ENCODE data around the gene ARID2. TPM values are rescaled to one million over a fixed set of nuclear protein-coding genes. Genes with fewer than 3 reads are reported as not detected.

ARID2 gene
- polyA plus RNA-seq, 1 donor from 2014 or later, result 6.2 TPM

- peaks cover 19 to 27% (median 25%) of the 10 kb centered on the region in 3 donors for H3K4me1 Mint-ChIP-seq
- peak overlapping the region; percentile 99 for H3K27ac Mint-ChIP-seq
- H3K36me3 Mint-ChIP-seq, result peaks cover 2% of the 10 kb centered on the region
- no peaks in the 10 kb centered on the region for H3K9me3 Mint-ChIP-seq
- H3K27me3 Mint-ChIP-seq, result no peaks in the 10 kb centered on the region
- H3K4me3 Mint-ChIP-seq, result peak overlapping the region; percentile 87 to 100 (median 96)
These were observed 775 bp upstream of the ARID2 start for GRCh38 chr12:45728630-45729232.

DNA sequence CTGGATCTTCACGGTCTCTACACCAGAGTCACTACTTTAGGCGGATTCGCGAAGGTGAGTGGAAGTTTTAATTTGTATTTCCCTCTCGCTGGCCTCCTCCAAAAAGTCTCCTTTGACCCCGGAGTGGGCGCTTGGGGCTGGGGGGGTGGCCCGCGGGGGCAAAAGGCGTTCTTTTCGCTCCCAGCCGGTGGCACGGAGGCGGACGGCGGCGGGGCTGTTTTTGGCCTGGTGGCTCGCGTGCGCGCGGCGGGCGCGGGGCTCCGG, 510 bp downstream of the ARID2 start:
- no peaks in the 10 kb centered on the region for H3K9me3 Mint-ChIP-seq
- peak overlapping the region; percentile 98 to 99 (median 99) for H3K27ac Mint-ChIP-seq
- peaks cover 18 to 28% (median 26%) of the 10 kb centered on the region in 3 donors for H3K4me1 Mint-ChIP-seq
- no peaks in the 10 kb centered on the region for H3K27me3 Mint-ChIP-seq
- H3K4me3 Mint-ChIP-seq, result peak overlapping the region; percentile 87 to 98 (median 96)
- peaks cover under 1% of the 10 kb centered on the region for H3K36me3 Mint-ChIP-seq

DNA sequence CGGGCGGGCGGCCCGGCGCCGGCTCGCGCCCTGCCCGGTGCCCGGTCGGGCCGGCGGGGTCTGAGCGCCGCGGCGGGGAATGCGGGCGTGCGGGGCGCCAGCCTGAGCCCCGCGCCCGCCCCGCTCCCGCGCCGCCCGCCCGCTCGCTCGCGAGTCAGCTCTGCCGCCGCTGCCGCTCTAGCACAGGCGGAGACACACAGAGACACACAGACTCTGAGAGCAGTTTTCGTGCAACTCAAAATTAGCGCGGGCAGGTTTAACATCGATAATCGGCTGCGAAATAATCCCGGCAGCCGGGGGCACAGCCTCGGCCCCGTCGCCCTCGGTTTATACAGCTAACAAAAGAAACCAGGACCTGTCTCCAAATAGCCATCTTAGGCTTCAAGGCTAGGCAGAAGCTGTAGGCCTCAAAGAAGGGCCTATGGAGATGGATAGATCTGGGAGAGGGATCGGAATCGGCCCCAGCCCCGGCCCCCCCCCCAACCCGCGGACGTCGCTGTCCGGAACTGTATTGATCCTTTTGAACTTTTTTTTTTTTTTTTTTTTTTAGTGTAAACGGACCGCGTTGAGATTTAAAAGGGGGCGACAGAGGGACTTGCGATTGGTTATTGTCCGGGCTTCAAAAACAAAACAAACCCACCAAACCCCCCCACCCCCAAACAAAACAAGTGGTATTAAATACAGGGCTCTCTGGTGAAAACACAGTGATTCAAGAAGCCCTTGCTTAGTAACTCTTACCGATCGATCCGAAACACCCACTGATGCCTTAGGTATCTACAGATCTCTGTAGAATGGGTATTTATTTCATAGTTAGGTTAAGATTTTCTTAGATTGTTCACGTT, 1.1 kb downstream of the ARID2 start:
- H3K27me3 Mint-ChIP-seq, result no peaks in the 10 kb centered on the region

DNA sequence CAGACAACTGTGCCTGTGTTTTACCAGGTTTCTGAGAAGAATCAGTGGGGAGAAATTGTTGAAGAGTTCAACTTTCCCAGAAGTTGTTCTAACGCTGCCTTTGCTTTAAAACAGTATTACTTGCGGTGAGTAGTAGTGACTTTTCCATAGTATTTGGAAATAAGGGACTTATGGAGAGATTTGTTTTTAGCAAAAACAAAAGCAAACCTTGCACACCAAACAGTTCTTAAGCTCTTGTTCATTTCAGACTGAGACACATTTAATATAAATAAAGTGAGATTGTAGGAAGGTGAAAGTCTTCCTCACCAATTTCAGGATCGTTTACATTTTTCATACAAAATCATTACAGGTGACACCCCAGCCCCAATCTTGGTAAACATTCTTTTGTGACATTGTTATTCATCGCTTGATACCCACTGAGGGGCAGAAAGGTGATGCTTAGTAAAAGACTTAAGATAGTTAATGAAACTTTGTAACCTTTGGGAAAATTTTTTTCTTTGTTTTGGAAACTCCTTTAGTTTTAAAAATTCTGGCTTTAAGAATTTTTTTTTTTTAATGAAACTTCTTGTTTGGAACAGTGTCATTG, 1.8 kb downstream of the ARID2 start:
- H3K4me1 Mint-ChIP-seq, result peaks cover 18 to 27% (median 24%) of the 10 kb centered on the region in 3 donors
- peak overlapping the region; percentile 87 to 97 (median 96) for H3K4me3 Mint-ChIP-seq
- no peaks in the 10 kb centered on the region for H3K27me3 Mint-ChIP-seq
- H3K36me3 Mint-ChIP-seq, result peaks cover 1% of the 10 kb centered on the region
- H3K9me3 Mint-ChIP-seq, result no peaks in the 10 kb centered on the region
- peak overlapping the region; percentile 97 to 99 (median 99) for H3K27ac Mint-ChIP-seq

More for the DNA sequence above, 1.1 kb downstream of the ARID2 start:
- peaks cover 19 to 30% (median 23%) of the 10 kb centered on the region in 3 donors for H3K4me1 Mint-ChIP-seq
- peak overlapping the region; percentile 87 to 98 (median 96) for H3K4me3 Mint-ChIP-seq
- peaks cover 1% of the 10 kb centered on the region for H3K36me3 Mint-ChIP-seq
- no peaks in the 10 kb centered on the region for H3K9me3 Mint-ChIP-seq
- peak overlapping the region; percentile 97 to 99 (median 99) for H3K27ac Mint-ChIP-seq

GRCh38 chr12:45732250-45732649, 2.7 kb downstream of the ARID2 start:
- Mint-ChIP-seq H3K4me3 (peak overlapping the region; percentile 69 to 93 (median 78)), H3K27ac (peak overlapping the region; percentile 88 to 99 (median 90)), H3K36me3 (peaks cover 5% of the 10 kb centered on the region), H3K4me1 (peaks cover 18 to 27% (median 26%) of the 10 kb centered on the region in 3 donors), H3K9me3 (peaks cover 0 to 3% (median 0%) of the 10 kb centered on the region in 3 donors), H3K27me3 (no peaks in the 10 kb centered on the region)

- H3K27ac Mint-ChIP-seq, result peak overlapping the region; percentile 76 to 99 (median 89)
- H3K9me3 Mint-ChIP-seq, result peaks cover 0 to 6% (median 0%) of the 10 kb centered on the region in 3 donors
- H3K36me3 Mint-ChIP-seq, result peaks cover 6% of the 10 kb centered on the region
- H3K4me3 Mint-ChIP-seq, result peak overlapping the region; percentile 20 to 93 (median 52)
- H3K4me1 Mint-ChIP-seq, result peaks cover 18 to 27% (median 27%) of the 10 kb centered on the region in 3 donors
- no peaks in the 10 kb centered on the region for H3K27me3 Mint-ChIP-seq
These were observed 3.4 kb downstream of the ARID2 start for GRCh38 chr12:45732936-45733335.

- peaks cover 8% of the 10 kb centered on the region for H3K36me3 Mint-ChIP-seq
- no peaks in the 10 kb centered on the region for H3K27me3 Mint-ChIP-seq
- peaks cover 0 to 6% (median 0%) of the 10 kb centered on the region in 3 donors for H3K9me3 Mint-ChIP-seq
- no peak overlapping the region for H3K27ac Mint-ChIP-seq
- H3K4me1 Mint-ChIP-seq, result peaks cover 15 to 26% (median 23%) of the 10 kb centered on the region in 3 donors
- no peak overlapping the region for H3K4me3 Mint-ChIP-seq
These were observed 8.1 kb downstream of the ARID2 start for GRCh38 chr12:45737638-45738037.

DNA sequence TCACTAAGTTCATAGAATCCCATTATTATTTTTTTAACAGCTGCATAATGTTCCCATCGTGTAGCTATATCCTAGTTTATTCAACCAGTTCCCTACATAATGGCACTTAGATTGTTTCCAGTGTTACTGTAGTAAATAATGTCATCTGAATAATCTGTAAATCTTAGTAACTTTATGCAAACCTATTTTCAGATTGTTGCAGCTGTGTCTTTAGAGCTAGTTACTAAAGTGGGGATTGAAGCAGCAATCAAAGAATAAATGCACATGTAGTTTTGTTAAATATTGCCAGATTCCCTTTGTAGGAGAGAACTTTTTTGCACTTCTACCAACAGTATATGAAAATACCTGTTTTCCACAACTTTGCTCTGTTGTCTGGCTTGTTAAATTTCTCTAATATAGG, 13.1 kb downstream of the ARID2 start:
- no peaks in the 10 kb centered on the region for H3K27me3 Mint-ChIP-seq
- no peak overlapping the region for H3K4me3 Mint-ChIP-seq
- H3K4me1 Mint-ChIP-seq, result peaks cover 8 to 19% (median 12%) of the 10 kb centered on the region in 3 donors
- H3K36me3 Mint-ChIP-seq, result peaks cover 6% of the 10 kb centered on the region
- H3K27ac Mint-ChIP-seq, result no peak overlapping the region
- H3K9me3 Mint-ChIP-seq, result no peaks in the 10 kb centered on the region

DNA sequence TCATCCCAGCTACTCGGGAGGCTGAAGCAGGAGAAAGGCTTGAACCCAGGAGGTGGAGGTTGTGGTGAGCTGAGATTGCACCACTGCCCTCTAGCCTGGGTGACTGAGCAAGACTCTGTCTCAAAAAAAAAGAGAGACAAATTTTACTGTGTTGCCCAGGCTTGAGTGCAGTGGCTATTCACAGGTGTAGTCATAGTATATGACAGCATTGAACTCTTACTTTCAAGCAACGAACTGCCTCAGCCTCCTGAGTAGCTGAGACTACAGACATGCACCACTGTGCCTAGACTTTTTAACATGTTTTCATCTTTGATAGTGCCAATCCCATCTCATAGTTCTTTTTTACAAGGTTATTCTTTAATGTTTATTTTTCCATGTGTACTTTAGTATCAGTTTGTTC, 13.7 kb downstream of the ARID2 start:
- Mint-ChIP-seq H3K4me3 (peak overlapping the region in 1 of 4 donors; percentile 37), H3K27ac (no peak overlapping the region), H3K36me3 (peaks cover 6% of the 10 kb centered on the region), H3K9me3 (no peaks in the 10 kb centered on the region), H3K27me3 (no peaks in the 10 kb centered on the region), H3K4me1 (peaks cover 8 to 19% (median 11%) of the 10 kb centered on the region in 3 donors)

DNA sequence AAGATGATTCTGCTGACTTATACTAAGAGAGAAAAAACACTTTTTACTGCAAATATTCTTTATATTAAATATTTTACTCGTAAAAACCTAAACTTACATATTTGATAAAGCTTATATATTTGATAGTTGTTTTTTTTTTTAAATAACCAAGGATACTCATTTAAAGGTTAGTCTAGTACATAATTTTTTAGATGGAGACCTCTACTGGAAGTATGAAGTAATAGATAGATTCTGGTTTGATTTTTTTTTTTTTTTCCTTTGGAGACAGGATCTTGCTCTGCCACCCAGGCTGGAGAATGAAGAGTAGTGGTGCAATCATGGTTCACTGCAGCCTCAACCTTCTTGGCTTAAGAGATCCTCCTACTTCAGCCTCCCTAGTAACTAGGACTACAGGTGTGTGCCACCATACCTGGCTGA, 16.4 kb downstream of the ARID2 start:
- H3K9me3 Mint-ChIP-seq, result no peaks in the 10 kb centered on the region
- peaks cover 7 to 23% (median 22%) of the 10 kb centered on the region in 3 donors for H3K4me1 Mint-ChIP-seq
- H3K27ac Mint-ChIP-seq, result no peak overlapping the region
- H3K4me3 Mint-ChIP-seq, result no peak overlapping the region
- H3K36me3 Mint-ChIP-seq, result peaks cover 4% of the 10 kb centered on the region
- no peaks in the 10 kb centered on the region for H3K27me3 Mint-ChIP-seq

DNA sequence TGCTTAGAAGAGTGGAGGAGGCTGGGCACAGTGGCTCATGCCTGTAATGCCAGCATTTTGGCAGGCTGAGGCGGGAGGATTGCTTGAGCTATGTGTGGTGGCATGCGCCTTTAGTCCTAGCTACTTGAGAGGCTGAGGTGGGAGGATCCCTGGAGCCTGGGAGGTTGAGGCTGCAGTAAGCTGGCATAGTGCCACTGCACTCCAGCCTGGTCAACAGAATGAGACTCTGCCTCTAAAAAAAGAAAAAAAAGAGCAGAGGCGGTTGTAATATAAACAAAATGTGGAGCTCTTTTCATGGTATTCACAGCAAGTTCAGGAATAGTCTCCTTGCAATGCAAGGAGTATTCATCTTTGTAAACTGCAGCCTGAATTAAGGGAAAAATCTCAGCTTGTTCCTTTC, 27.2 kb downstream of the ARID2 start:
- Mint-ChIP-seq H3K27ac (peak overlapping the region in 1 of 3 donors; percentile 73), H3K27me3 (no peaks in the 10 kb centered on the region), H3K36me3 (peaks cover 4% of the 10 kb centered on the region), H3K9me3 (no peaks in the 10 kb centered on the region), H3K4me3 (no peak overlapping the region), H3K4me1 (peaks cover 27 to 40% (median 35%) of the 10 kb centered on the region in 3 donors)

DNA sequence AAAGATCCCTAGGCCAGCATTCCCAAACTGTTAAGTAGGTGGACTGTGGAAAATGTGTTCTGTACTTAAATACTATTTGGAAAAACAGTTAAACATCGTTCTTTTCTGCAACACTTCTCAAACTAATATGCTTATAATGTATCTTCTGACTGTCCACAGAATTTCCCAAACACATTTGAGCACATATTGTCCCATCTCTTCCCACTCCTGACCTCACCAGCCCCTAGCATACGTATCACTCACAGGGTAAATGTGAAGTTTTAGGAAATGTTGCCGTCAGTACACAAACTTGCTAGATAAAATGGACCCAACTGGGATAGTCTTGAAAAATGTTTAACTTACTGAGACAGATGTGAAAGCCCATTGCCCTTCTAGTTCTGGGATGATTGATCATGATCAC, 27.7 kb downstream of the ARID2 start:
- Mint-ChIP-seq H3K36me3 (peaks cover 4% of the 10 kb centered on the region), H3K9me3 (no peaks in the 10 kb centered on the region), H3K4me3 (no peak overlapping the region), H3K27me3 (no peaks in the 10 kb centered on the region), H3K27ac (no peak overlapping the region), H3K4me1 (peaks cover 27 to 43% (median 35%) of the 10 kb centered on the region in 3 donors)

GRCh38 chr12:45760333-45760732, 30.8 kb downstream of the ARID2 start:
- Mint-ChIP-seq H3K9me3 (no peaks in the 10 kb centered on the region), H3K36me3 (peaks cover 2% of the 10 kb centered on the region), H3K4me1 (peaks cover 23 to 39% (median 25%) of the 10 kb centered on the region in 3 donors), H3K27me3 (no peaks in the 10 kb centered on the region), H3K27ac (no peak overlapping the region), H3K4me3 (no peak overlapping the region)

GRCh38 chr12:45762185-45763110, 32.9 kb downstream of the ARID2 start:
- Mint-ChIP-seq H3K4me1 (peaks cover 21 to 35% (median 22%) of the 10 kb centered on the region in 3 donors), H3K36me3 (peaks cover 2% of the 10 kb centered on the region), H3K27ac (peak overlapping the region in 1 of 3 donors; percentile 75), H3K27me3 (no peaks in the 10 kb centered on the region), H3K9me3 (no peaks in the 10 kb centered on the region), H3K4me3 (no peak overlapping the region)

Data from IgD-negative memory B cell (primary cell).